DMS 273 (cell line): ENCODE measurements around the gene STOM.

Experiments
- DNase-seq: peaks from one replicate; lab custom pipeline; 2025; ENCODE audit not compliant: unreplicated experiment; lab: John Stamatoyannopoulos, UW

STOM gene

GRCh38 chr9:121323449-121324151 is 46.5 kb downstream of the STOM start:
- DNase-seq: no peak

DNA sequence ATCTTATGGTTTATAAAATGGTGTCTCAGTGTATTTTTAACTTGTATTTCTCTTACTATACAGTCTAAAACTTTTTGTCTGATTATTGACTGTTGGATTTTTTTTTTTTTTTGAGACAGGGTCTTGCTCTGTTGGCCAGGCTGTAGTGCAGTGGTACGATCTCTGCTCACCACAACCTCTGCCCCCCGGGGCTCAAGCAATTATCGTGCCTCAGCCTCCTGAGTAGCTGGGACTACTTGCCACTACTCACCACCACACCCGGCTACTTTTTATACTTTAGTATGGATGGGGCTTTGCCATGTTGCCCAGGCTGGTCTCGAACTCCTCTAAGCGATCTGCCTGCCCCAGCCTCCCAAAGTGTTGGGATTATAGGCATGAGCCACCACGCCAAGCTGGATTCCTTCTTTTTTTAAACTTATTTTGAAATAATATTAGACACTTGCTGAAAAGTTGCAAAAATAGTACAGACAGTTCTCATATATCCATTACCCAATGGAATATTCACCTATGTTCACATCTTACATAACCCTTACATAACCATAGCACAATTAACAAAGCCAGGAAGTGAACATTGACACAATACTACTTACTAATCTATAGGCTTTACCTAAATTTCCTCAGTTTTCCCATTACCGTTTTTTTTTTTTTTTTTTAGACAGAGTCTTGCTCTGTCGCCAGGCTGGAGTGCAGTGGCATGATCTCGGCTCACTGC is 47.2 kb downstream of the STOM start:
- no peak for DNase-seq

- DNase-seq: peak; percentile 52
Measured at GRCh38 chr9:121322037-121322736, 47.9 kb downstream of the STOM start.

DNA sequence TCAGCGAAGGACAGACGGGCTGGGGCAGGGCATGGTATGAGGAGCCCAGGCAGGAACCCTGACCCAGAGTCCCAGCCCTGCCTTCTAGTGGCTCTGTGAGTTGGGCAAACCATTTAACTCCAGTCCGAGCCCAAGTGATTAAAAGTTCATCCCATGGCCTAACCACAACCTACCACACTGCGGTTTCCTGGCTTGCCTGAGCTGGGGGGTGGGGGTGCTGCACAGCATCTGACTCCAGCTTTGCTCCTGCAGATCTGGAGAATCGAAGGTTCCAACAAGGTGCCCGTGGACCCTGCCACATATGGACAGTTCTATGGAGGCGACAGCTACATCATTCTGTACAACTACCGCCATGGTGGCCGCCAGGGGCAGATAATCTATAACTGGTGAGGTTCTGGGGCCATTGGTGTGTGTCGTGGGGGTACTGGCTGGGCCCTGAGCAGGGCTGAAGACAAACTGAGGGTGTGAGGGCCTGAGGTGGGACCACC is 49.0 kb downstream of the STOM start:
- DNase-seq: no peak

DNA sequence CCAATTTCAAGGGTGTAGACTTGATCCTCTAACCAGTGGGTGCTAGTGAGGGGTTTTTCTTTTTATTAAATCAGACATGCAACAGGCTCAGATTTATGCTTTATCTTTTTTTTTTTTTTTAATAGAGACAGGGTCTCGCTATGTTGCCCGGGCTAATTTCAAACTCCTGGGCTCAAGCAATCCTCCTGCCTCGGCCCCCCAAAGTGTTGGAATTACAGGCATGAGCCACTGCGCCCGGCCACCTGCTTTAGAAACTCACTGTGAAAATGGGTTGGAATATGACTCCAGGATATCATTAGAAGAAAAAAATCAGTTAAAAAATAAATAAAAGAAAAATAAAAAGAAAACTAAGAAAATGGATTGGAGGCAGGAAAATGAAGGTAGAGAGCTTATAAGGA is 50.7 kb downstream of the STOM start:
- DNase-seq: no peak

GRCh38 chr9:121318631-121319382 is 51.2 kb downstream of the STOM start:
- DNase-seq: no peak

DNA sequence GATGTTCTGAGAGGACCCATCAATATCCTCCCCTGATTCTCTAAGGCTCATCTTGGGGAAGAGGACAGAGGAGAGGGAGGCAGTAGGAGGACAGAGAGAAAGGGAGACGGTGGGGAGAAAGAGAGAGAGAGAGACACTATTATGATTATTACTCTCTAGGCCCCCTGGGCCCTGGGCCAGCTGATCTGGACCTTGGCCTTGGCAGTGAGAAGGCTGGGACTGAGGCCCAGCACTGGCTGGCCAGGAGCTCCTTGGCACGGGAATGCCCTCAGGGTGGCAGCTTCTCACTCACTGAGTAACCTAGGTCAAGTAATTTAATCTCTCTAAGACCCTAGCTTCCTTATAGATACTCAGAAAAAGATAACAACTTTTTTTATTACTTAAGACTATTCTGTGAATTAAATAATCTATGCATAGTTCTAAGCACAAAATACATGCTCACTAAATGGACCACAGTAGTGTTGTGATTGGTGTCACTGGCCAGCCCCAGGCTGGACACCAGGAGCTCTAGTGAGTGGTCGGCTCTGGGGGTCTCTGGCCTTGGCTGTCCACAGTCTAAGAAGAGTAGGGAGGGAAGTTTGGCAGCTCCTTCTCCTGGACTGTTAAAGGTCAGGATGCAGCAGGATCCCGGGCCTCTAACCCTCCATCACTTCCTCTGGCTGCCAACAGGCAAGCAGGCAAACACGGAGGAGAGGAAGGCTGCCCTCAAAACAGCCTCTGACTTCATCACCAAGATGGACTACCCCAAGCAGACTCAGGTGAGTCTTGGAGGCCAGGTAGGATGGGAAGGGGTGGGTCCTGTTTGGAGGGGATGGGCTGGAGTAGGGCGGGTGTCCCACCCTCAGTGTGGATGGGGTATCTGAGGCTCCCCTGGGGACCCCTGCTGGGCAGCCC is 52.1 kb downstream of the STOM start:
- no peak for DNase-seq

DNA sequence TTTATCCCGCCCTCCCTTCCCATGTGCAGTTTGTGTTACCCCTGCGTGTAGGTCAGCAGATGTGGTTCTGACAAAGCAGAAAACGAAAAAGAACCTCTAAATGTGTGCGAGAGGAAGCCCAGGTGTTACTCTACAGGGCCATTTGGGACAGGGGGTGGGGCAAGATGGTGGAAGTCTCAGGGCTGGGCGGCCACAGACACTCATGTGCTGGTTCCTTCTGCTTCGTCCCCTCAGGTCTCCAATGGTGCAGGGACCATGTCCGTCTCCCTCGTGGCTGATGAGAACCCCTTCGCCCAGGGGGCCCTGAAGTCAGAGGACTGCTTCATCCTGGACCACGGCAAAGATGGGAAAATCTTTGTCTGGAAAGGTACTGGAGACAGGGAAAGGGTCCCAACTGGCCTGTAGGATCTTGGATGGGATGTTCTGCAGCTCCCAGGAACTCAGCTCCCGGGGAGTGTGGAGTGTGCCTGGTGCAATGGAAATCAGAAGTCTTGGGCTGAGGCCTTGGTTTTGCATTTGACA is 53.1 kb downstream of the STOM start:
- DNase-seq: no peak

DNA sequence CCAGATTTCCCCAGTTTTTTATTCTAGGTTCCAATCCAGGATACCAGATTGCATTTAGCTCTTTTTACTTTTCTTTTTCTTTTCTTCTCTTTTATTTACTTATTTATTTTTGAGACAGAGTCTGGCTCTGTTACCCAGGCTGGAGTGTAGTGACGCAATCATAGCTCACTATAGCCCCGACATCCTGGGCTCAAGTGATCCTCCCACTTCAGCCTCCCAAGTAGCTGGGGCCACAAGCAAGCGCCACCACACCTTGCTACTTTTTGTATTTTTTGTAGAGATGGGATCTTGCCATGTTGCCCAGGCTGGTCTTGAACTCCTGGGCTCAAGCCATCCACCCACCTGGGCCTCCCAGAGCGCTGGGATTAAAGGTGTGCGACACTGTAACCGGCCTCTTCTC is 53.7 kb downstream of the STOM start:
- no peak for DNase-seq

DNA sequence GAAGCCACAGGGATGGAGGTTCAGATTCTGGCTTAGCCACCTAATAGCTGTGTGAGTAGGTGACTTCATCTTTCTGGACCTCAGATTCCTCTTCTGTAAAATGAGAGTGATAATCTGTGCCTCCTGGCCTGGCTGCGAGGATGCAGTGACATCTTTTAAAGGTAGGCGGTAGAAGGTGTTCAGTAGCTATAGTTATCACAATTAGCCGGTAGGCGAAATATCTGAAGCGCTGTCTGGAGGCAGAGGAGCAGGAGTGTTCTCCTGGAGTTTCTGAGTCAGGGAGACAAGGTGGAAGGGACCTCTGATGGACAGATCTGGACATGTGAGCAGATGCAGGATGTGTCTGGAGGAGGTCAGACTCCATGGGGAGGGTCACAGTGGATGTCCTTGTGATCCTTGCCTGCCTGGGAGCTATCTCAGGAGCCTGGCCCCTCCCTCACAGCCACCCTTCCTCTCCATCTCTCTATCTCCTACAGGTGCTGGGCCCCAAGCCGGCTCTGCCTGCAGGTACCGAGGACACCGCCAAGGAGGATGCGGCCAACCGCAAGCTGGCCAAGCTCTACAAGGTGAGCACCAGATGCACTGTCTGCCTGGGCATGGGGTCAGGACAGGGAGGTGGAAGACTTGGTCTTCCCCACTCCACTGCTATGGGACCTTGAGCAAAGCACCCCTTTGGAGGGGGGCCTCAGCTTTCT is 56.4 kb downstream of the STOM start:
- DNase-seq: no peak

- DNase-seq: no peak
Measured at GRCh38 chr9:121312169-121312568, 57.9 kb downstream of the STOM start.

DNA sequence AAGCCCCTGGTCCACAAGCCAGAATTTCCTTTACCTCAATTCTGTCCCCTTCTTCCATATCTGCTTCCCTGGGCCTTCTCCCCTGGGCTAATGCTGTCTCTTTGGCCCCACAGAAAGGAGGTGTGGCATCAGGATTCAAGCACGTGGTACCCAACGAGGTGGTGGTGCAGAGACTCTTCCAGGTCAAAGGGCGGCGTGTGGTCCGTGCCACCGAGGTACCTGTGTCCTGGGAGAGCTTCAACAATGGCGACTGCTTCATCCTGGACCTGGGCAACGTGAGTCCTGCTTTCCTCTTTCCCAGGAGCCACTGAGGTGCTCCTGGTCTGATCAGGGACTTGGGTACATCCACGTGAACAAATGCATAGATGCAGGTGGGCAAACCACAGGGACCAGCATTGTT is 59.5 kb downstream of the STOM start:
- no peak for DNase-seq

DNA sequence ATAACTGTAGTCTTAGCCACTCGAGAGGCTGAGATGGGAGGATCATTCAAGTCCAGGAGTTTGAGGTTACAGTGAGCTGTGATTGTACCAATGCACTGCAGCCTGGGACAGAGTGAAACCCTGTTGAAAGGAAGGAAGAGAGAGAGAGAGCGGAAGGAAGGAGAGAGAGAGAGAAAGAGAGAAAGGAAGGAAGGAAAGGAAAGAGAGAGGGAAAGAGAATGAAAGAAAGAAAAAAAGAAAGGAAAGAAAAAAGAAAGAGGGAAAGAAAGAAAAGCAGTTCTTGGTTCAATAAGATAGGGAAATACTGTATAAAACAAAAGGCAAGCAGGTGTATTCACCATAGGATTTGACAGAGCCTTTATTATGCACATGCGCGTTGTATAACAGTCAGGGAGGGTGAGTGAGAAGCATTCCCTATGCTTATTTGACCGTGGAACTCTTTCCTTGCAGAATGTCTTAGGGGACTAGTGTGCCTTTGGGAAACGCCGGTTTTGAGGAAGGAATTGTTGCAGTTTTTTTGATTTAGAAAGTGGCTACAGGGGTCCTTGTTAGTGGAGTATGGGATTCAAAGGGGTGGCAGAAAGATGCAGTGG is 60.1 kb downstream of the STOM start:
- no peak for DNase-seq

- DNase-seq: no peak
Measured at GRCh38 chr9:121309171-121309570, 60.9 kb downstream of the STOM start.

- DNase-seq: no peak
Measured at GRCh38 chr9:121308765-121309164, 61.3 kb downstream of the STOM start.

DNA sequence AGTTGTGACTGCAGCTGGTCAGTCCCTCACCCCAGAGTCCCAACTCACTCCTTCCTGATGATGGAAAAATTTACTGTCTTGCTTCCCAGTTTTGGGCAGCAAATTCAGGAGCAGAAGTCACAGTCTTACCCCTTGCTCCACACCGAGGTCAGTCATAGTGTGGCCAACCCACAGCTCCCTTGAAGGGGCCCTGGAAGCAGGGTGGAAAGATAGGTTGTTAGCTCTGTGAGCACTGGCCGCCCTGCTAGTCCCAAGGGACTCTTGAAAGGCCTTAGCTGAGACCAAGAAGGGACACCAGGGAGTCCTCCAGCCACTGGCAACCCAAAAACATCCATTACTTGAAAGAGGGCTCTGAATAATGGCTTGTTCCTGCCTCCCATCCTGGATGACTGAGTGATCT is 62.1 kb downstream of the STOM start:
- no peak for DNase-seq

- no peak for DNase-seq
Measured at GRCh38 chr9:121305269-121305994, 64.6 kb downstream of the STOM start.

- no peak for DNase-seq
Measured at GRCh38 chr9:121304707-121305106, 65.3 kb downstream of the STOM start.
